Urinary bladder (tissue), 4 donors: ENCODE data around the gene STIP1. TPM values are rescaled to one million over a fixed set of nuclear protein-coding genes. Genes with fewer than 3 reads are reported as not detected.

Source experiments
- DNase-seq: peaks from one replicate; pipeline ENCODE4 v3.0.0-alpha.2; 2015; ENCODE audit errors: extremely low spot score
- H3K27ac ChIP-seq: one replicate; pipeline ENCODE4 v1.5.1; 2013; ENCODE audit warnings: low read depth, mild to moderate bottlenecking, moderate library complexity
- H3K36me3 ChIP-seq: one replicate; pipeline ENCODE4 v1.6.1; 2013; ENCODE audit warnings: mild to moderate bottlenecking, moderate library complexity; ENCODE audit not compliant: insufficient read depth
- H3K4me1 ChIP-seq: one replicate; pipeline ENCODE4 v1.6.1; 2013; ENCODE audit warnings: mild to moderate bottlenecking, moderate library complexity; ENCODE audit not compliant: insufficient read depth
- H3K4me3 ChIP-seq: one replicate; pipeline ENCODE4 v1.5.1; 2013; ENCODE audit warnings: low read depth, low read length
- WGBS: extraction: QIAGEN DNeasy Blood & Tissue Kit; methylation state at CpG from one replicate; pipeline ENCODE4 v1.1.7; 2013; 5-methylcytosine and 5-hydroxymethylcytosine counted together
- polyA plus RNA-seq: library from polyadenylated mRNA; stranded (reverse); fragments of 200-250 nt; gene quantifications from one replicate; pipeline ENCODE4 v1.2.3, GENCODE V29; 2013
- total RNA-seq: library from RNA; depleted of rRNA; stranded (reverse); fragments of >200 nt; gene quantifications from one replicate; pipeline ENCODE4 v1.2.3, GENCODE V29; 2014
- donor health status: healthy with polysubstance abuse.
- donor health status: healthy.

STIP1 gene
- total and polyA plus RNA-seq, 2 donors, result 42.7 to 84.0 TPM

- DNase-seq, result no peak
- Histone ChIP-seq H3K4me1 (no peaks in the 10 kb centered on the region), H3K36me3 (no peaks in the 10 kb centered on the region), H3K27ac (no peak overlapping the region), H3K4me3 (no peak overlapping the region)
- 85% methylated on average over 30 of the region's 30 CpGs for WGBS
Measured at GRCh38 chr11:64211181-64211872, 25.4 kb downstream of the STIP1 start.

GRCh38 chr11:64216879-64217278 is 30.9 kb downstream of the STIP1 start:
- H3K4me1 ChIP-seq, result no peaks in the 10 kb centered on the region
- H3K36me3 ChIP-seq, result no peaks in the 10 kb centered on the region
- no peak overlapping the region for H3K4me3 ChIP-seq
- 93% methylated on average over 6 of the region's 6 CpGs for WGBS
- H3K27ac ChIP-seq, result no peak overlapping the region
- no peak for DNase-seq

GRCh38 chr11:64218628-64219353 is 32.8 kb downstream of the STIP1 start:
- 64% methylated on average over 11 of the region's 11 CpGs for WGBS
- H3K36me3 ChIP-seq, result no peaks in the 10 kb centered on the region
- no peak for DNase-seq

GRCh38 chr11:64219354-64219684 is 33.3 kb downstream of the STIP1 start:
- no peak overlapping the region for H3K27ac ChIP-seq
- WGBS, result 90% methylated on average over 7 of the region's 7 CpGs
- no peak for DNase-seq
- no peaks in the 10 kb centered on the region for H3K4me1 ChIP-seq
- H3K36me3 ChIP-seq, result no peaks in the 10 kb centered on the region
- H3K4me3 ChIP-seq, result no peak overlapping the region

More at GRCh38 chr11:64218628-64219353, 32.8 kb downstream of the STIP1 start:
- Histone ChIP-seq H3K27ac (no peak overlapping the region), H3K4me3 (no peak overlapping the region), H3K4me1 (no peaks in the 10 kb centered on the region)

GRCh38 chr11:64219755-64220154 is 33.8 kb downstream of the STIP1 start:
- H3K4me1 ChIP-seq, result no peaks in the 10 kb centered on the region
- no peak overlapping the region for H3K27ac ChIP-seq
- no peaks in the 10 kb centered on the region for H3K36me3 ChIP-seq
- DNase-seq, result no peak
- H3K4me3 ChIP-seq, result no peak overlapping the region
- 92% methylated on average over 10 of the region's 10 CpGs for WGBS

- no peak overlapping the region for H3K4me3 ChIP-seq
- no peak overlapping the region for H3K27ac ChIP-seq
- no peaks in the 10 kb centered on the region for H3K36me3 ChIP-seq
- no peak for DNase-seq
- WGBS, result 94% methylated on average over 17 of the region's 17 CpGs
- no peaks in the 10 kb centered on the region for H3K4me1 ChIP-seq
Measured at GRCh38 chr11:64220271-64220670, 34.3 kb downstream of the STIP1 start.

- Histone ChIP-seq H3K27ac (no peak overlapping the region), H3K36me3 (no peaks in the 10 kb centered on the region), H3K4me1 (no peaks in the 10 kb centered on the region), H3K4me3 (no peak overlapping the region)
- no peak for DNase-seq
- WGBS, result 88% methylated on average over 14 of the region's 14 CpGs
Measured at GRCh38 chr11:64220798-64221197, 34.8 kb downstream of the STIP1 start.

- no peak for DNase-seq
- WGBS, result 68% methylated on average over 9 of the region's 9 CpGs
- Histone ChIP-seq H3K36me3 (no peaks in the 10 kb centered on the region), H3K27ac (no peak overlapping the region), H3K4me1 (no peaks in the 10 kb centered on the region), H3K4me3 (no peak overlapping the region)
Measured at GRCh38 chr11:64222651-64223000, 36.7 kb downstream of the STIP1 start.

GRCh38 chr11:64223001-64223651 is 37.2 kb downstream of the STIP1 start:
- H3K4me3 ChIP-seq, result no peak overlapping the region
- H3K36me3 ChIP-seq, result no peaks in the 10 kb centered on the region
- WGBS, result 79% methylated on average over 24 of the region's 24 CpGs
- no peak for DNase-seq
- no peak overlapping the region for H3K27ac ChIP-seq
- no peaks in the 10 kb centered on the region for H3K4me1 ChIP-seq

- H3K4me3 ChIP-seq, result no peak overlapping the region
- WGBS, result 91% methylated on average over 17 of the region's 17 CpGs
- H3K4me1 ChIP-seq, result no peaks in the 10 kb centered on the region
- no peaks in the 10 kb centered on the region for H3K36me3 ChIP-seq
- H3K27ac ChIP-seq, result no peak overlapping the region
- no peak for DNase-seq
Measured at GRCh38 chr11:64224151-64224890, 38.4 kb downstream of the STIP1 start.

GRCh38 chr11:64224891-64225607 is 39.1 kb downstream of the STIP1 start:
- H3K36me3 ChIP-seq, result no peaks in the 10 kb centered on the region
- no peak overlapping the region for H3K27ac ChIP-seq
- WGBS, result 62% methylated on average over 22 of the region's 22 CpGs
- no peak for DNase-seq
- peak overlapping the region; percentile 62 for H3K4me3 ChIP-seq
- no peaks in the 10 kb centered on the region for H3K4me1 ChIP-seq

GRCh38 chr11:64225608-64226506 is 39.9 kb downstream of the STIP1 start, which contains the start of the genes NUDT22 and TRPT1:
Gene NUDT22 (plus strand): TSS chr11:64226274. CDS start chr11:64226653, 379 bp downstream.
Gene TRPT1 (minus strand): TSS chr11:64226186. CDS start chr11:64225860, 326 bp downstream.
- Histone ChIP-seq H3K36me3 (no peaks in the 10 kb centered on the region), H3K27ac (peak within 1 kb of the TSS; percentile 73), H3K4me3 (peak within 1 kb of the TSS; percentile 62), H3K4me1 (no peaks in the 10 kb centered on the region)
- DNase-seq, result peak; percentile 72
- WGBS, result under 1% methylated on average over 54 of the region's 54 CpGs
